Measurements from ENCODE around the gene CRYGB. TPM values are rescaled to one million over a fixed set of nuclear protein-coding genes. Genes with fewer than 3 reads are reported as not detected.

CRYGB gene
- total and polyA plus RNA-seq, 2 donors (not counting 3 experiments of a cell fraction or from before 2014, with no cell fraction given), result not detected

DNA sequence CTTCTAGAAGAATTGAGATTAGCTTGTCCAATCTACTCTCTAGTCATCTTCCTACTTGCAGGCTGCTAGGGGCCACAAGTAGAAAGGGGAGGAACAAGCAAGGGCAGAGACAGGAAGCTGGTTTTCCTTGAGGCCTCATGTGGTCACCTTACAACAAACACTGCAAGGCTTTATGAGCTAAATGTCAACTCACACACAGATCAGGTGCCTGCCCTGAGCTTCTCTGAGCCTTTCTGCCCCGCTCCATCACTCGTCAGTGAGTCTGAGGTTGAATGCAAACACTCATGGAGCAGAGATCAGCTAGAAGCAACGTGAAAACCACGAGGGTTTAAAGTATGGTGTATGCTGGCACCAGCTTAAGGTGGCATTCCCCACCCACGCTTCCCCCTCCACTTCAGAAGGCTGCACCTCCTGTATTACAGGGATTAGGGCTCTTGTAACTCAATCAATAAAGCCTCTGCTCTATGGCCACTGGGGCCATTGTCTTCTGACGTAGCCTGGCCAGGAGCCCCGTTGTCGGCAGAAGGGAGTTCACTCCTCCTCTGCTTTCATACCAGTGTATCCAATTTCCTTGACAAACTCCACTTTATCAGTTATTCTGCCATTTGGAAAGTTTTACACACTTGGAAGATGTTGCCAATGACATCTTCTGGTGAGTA lies 10.9 kb downstream of the CRYGB start:
- Histone ChIP-seq H3K4me1 (ENCODE audit: control insufficient read depth, extremely low read depth, insufficient read depth, low read length) (no peaks in the 10 kb centered on the region), H4K20me1 (replicated peaks; ENCODE audit: control insufficient read depth, extremely low read depth, insufficient read depth, low read length) (no peaks in the 10 kb centered on the region), H3K36me3 (ENCODE audit: control insufficient read depth in 2 of 2, extremely low read depth in 1 of 2, insufficient read depth in 2 of 2, low read length in 2 of 2) (no peaks in the 10 kb centered on the region), H3K9me1 (replicated peaks; ENCODE audit: control insufficient read depth, extremely low read depth, insufficient read depth, low read length) (no peaks in the 10 kb centered on the region), H3K79me2 (ENCODE audit: control insufficient read depth, insufficient read depth, low read length) (no peaks in the 10 kb centered on the region), H3K9me3 (replicated peaks; ENCODE audit: control insufficient read depth, insufficient read depth, low read length) (no peaks in the 10 kb centered on the region), H3K4me2 (ENCODE audit: insufficient read depth, low read length) (no peak overlapping the region), H3K27ac (ENCODE audit: insufficient read depth, low read depth, low read length) (no peak overlapping the region), H2AFZ (ENCODE audit: low read depth, low read length) (no peak overlapping the region), H3K9ac (replicated peaks; ENCODE audit: extremely low read depth, insufficient read depth, low read length) (no peak overlapping the region), H3K27me3 (ENCODE audit: control insufficient read depth in 2 of 2, insufficient read depth in 2 of 2, low read length in 2 of 2) (no peaks in the 10 kb centered on the region), H3K4me3 (replicated peaks in 1 of 3; ENCODE audit: insufficient read depth in 1 of 3, low read depth in 1 of 3, low read length in 3 of 3) (no peak overlapping the region)
- TF ChIP-seq POLR2AphosphoS5 (IDR thresholded peaks at IDR 0.05; ENCODE audit: insufficient read depth, low read depth, low read length), result no peak
- no peak for TF ChIP-seq JUN (IDR thresholded peaks at IDR 0.05; ENCODE audit: borderline replicate concordance, insufficient read depth, insufficient read length, low read depth)
- TF ChIP-seq MYC (IDR thresholded peaks at IDR 0.05; ENCODE audit: low read depth, low read length), result no peak
- TF ChIP-seq, protein P1, sequence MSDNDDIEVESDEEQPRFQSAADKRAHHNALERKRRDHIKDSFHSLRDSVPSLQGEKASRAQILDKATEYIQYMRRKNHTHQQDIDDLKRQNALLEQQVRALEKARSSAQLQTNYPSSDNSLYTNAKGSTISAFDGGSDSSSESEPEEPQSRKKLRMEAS (IDR thresholded peaks at IDR 0.05; ENCODE audit: insufficient read depth, insufficient read length), result no peak
- TF ChIP-seq EZH2 (IDR thresholded peaks at IDR 0.05; ENCODE audit: borderline replicate concordance, low read depth, low read length, severe bottlenecking), result no peak
- TF ChIP-seq FOS (IDR thresholded peaks at IDR 0.05; ENCODE audit: borderline replicate concordance, insufficient read depth, low read length), result no peak
- TF ChIP-seq POLR2A (IDR thresholded peaks at IDR 0.05; ENCODE audit: low read depth, low read length), result no peak
- TF ChIP-seq, protein P2, sequence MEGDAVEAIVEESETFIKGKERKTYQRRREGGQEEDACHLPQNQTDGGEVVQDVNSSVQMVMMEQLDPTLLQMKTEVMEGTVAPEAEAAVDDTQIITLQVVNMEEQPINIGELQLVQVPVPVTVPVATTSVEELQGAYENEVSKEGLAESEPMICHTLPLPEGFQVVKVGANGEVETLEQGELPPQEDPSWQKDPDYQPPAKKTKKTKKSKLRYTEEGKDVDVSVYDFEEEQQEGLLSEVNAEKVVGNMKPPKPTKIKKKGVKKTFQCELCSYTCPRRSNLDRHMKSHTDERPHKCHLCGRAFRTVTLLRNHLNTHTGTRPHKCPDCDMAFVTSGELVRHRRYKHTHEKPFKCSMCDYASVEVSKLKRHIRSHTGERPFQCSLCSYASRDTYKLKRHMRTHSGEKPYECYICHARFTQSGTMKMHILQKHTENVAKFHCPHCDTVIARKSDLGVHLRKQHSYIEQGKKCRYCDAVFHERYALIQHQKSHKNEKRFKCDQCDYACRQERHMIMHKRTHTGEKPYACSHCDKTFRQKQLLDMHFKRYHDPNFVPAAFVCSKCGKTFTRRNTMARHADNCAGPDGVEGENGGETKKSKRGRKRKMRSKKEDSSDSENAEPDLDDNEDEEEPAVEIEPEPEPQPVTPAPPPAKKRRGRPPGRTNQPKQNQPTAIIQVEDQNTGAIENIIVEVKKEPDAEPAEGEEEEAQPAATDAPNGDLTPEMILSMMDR (IDR thresholded peaks at IDR 0.05; ENCODE audit: extremely low read depth in 1 of 2, insufficient read depth in 1 of 2, low read depth in 1 of 2, low read length in 2 of 2), result no peak
- TF ChIP-seq GATA2 (IDR thresholded peaks at IDR 0.05; ENCODE audit: insufficient read depth, insufficient read length, low read depth, low read length), result no peak
- dilution Hi-C loops (cut with MboI; ENCODE audit: extremely low pct_ligation_motif_present, low sequenced_read_pairs), result no loop called here
- ChIA-PET CTCF (interaction anchor here (0.7 kb wide), 1 partner anchor 63 kb away, joined by 3 read pairs; no protein-coding TSS in a partner anchor), POLR2A (no interaction called here)
- FAIRE-seq (no peak), DNase-seq (ENCODE audit: low read depth, low spot score) (no peak)
- intact Hi-C loops (cut with micrococcal nuclease), result no loop called here
- no TSS peak for BruUV-seq (replicated peaks)

Data from endothelial cell of umbilical vein (primary cell).